Kidney epithelial cell (primary cell): Measurements from ENCODE around the gene NKX1-1. TPM values are rescaled to one million over a fixed set of nuclear protein-coding genes. Genes with fewer than 3 reads are reported as not detected.

ENCODE experiments used
- DNase-seq: peaks from one replicate; pipeline ENCODE4 v3.0.0-alpha.2; 2010; ENCODE audit warnings: low read depth
- H3K27me3 ChIP-seq: 2 replicates; pipeline ENCODE4 v1.6.0; 2011; ENCODE audit warnings: low read length; ENCODE audit not compliant: control insufficient read depth, insufficient read depth
- H3K36me3 ChIP-seq: 2 replicates; pipeline ENCODE4 v1.5.1; 2011; ENCODE audit warnings: low read length; ENCODE audit not compliant: control insufficient read depth, insufficient read depth
- H3K4me3 ChIP-seq: 2 replicates; pipeline ENCODE4 v1.5.1; 2011; ENCODE audit warnings: low read depth, mild to moderate bottlenecking, control low read depth, low read length
- CTCF ChIP-seq: IDR thresholded peaks from 2 replicates; pipeline ENCODE4 v1.5.1; 2011; ENCODE audit warnings: mild to moderate bottlenecking, moderate library complexity, low read length, control low read depth, inconsistent platforms; ENCODE audit not compliant: insufficient read depth, poor library complexity, severe bottlenecking
- total RNA-seq: library from RNA; depleted of rRNA; stranded (reverse); fragments of >200 nt; gene quantifications from 2 replicates; pipeline ENCODE4 v1.2.3, GENCODE V29; 2015

The NKX1-1 gene
- total RNA-seq, 1 donor from 2014 or later: not detected

DNA sequence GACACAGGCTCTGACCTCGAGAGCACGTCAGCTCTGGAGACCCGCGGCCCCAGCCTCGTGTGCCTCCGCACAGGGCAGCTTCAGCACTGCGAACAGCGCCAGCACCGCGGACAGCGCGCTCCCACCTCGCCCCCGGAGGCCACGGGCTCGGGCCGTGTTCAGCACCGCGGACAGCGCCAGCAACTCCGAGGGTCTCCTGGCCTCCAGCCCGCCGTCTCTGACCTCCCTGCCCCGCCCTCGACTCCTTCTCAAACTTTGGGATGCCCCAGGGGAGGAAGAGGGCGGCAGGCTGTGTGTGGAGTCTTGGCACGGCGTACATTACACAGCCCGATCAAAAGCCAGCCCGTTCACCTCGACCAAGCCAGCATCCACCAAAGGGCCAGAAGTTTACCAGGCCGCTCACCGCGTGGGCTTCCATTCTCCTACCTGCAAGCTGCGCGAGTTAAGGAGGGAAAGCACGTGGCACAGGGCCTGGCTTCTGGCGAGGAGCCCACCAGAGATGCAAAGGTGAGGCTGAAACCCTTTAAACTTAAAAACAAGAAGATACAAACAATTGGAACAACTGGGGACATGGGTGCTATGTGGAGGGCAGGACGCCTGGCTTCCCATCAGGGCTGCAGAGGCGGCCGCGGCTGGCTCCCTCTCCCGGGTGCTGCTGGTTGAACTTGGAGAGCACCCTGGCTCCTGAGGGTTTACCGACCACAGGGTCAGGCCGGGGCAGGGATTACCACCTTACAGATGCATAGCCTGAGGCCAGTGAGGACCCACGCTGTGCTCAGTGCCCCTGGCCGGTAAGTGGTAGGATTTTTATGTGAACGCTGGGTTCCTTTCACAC lies 4.5 kb upstream of the NKX1-1 start:
- H3K36me3 ChIP-seq: no peaks in the 10 kb centered on the region
- no peak for DNase-seq
- no peak overlapping the region for H3K4me3 ChIP-seq
- peaks cover 79% of the 10 kb centered on the region for H3K27me3 ChIP-seq
- TF ChIP-seq CTCF: no peak

DNA sequence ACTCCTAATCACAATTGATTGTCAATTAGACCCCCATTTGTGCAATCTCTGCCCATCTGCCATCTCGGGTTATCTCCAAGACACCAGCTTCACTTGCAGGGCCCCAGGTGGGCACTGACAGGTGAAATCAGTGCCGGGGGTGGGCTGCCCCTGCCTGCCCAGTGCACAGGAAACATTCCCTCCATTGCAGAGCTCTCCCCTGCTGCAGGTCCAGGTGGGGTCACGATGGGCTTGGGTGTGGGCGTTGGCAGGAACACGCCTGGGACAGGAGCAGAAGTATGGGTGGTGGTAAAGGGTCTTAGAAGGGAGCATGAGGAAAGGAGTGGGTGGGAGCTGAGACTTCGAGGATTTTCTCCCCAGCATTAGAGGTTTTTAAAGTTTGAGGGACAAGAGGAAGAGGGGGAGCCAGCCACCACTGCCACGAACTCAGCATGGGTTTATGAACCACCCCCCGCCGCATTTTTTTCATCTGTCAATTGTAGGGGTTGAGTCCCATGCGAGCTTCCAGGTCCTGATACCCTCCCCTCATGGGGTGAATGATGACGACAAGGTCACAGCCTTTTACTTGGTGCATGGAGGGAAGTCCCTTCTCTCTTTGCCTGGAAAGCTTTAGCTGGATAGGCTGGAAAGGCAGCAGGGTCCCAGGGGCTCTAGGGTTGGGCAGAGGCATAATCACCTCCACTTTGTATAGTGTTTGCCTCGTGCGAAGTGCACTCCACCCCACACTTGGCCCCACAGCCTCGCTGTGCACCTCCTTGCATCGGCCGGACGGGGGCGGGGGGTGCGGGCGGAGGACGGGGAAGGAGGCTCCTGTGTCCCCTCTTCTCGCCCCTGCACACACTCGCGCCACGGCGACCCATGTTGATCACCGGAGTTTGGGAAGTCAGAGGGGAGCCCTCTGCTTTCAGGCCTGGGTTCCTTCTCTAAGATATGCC lies 3.5 kb upstream of the NKX1-1 start:
- no peak overlapping the region for H3K4me3 ChIP-seq
- H3K27me3 ChIP-seq: peaks cover 82% of the 10 kb centered on the region
- H3K36me3 ChIP-seq: no peaks in the 10 kb centered on the region
- TF ChIP-seq CTCF: no peak
- no peak for DNase-seq

- Histone ChIP-seq H3K4me3 (no peak overlapping the region), H3K27me3 (peaks cover 89% of the 10 kb centered on the region), H3K36me3 (no peaks in the 10 kb centered on the region)
- DNase-seq: no peak
- TF ChIP-seq CTCF: no peak
Observed at GRCh38 chr4:1409079-1409478, 2.8 kb upstream of the NKX1-1 start.

DNA sequence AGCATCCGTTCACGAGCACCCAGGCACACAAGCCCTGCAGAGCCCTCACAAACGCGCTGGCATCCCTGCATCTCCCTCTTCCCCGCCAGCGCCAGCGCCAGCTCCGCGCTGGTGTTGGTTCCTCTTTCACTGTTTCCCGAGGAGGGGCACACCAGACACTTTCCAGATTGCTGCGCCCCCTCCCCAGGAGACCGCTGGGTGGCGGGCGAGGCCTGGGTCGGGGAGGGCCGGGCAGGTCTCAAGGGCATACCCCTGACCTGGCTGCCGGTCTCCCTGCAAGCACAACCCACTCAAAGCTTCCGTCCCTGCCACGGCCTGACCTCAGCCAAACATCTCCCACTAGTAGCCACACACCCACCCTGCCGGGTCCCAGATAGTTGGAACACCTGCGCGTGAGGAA lies 2.2 kb upstream of the NKX1-1 start:
- TF ChIP-seq CTCF: peak; percentile 12
- no peak for DNase-seq
- no peak overlapping the region for H3K4me3 ChIP-seq
- H3K27me3 ChIP-seq: peaks cover 89% of the 10 kb centered on the region
- no peaks in the 10 kb centered on the region for H3K36me3 ChIP-seq

DNA sequence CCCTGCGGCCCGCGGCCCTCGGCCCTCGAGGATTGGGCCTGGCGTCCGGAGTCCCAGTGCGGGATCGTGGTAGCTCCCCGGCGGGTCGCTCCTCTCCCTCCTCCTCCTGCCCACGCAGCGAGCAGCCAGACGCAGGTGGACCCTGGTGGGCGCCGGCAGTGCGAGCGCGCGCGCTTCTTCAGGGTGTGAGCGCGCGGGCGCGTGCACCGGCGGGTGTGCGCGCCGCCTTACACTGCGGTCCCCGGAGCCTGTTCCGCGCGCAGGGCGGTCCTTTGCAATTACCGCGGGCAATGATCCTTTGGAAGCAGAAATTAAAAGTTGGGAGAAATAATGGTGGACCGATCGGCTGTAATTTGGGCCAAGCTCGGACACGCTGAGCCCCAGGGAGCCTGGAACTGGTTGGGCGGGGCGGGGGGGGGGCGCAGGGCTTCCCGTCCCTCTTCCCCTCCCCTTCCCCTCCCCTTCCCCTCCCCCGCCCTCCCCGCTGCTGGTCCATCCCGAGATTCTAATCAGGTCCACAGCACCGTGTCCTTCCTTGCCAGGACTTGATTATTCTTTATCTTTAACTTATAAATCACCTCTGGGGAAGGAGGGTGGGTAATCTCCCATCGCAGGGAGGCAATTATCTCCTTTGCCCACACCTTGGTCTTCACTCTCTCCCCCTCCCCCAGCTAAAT lies 1.6 kb upstream of the NKX1-1 start:
- H3K27me3 ChIP-seq: peaks cover 87% of the 10 kb centered on the region
- H3K4me3 ChIP-seq: no peak overlapping the region
- TF ChIP-seq CTCF: no peak
- no peaks in the 10 kb centered on the region for H3K36me3 ChIP-seq
- DNase-seq: no peak
